ENCODE results near the gene KNCN. TPM values are rescaled to one million over a fixed set of nuclear protein-coding genes. Genes with fewer than 3 reads are reported as not detected.

Gene KNCN
- total RNA-seq, 2 donors from 2014 or later, result not detected

DNA sequence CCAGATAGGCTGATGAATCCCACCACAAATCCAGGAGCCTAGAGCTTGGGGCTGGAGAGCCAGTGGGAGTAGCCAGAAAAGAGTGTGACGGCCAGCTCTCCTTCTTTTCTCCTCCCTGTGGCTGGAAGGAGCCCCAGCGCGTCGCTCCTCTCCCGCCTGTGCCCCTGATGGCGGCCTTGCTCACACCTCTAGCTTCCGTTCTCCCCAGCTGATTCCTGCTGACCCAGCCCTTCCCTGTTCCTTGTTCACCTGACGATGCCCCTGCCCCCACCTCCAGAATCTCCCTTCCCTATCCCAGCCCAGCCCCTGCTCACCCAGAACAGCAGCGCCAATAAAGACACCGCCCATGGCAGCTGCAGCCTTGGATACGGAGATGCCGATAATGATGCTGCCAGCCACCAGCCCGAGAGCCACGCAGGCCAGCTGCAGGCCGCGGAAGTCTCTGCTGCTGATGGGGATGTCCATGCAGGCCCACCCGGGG, 656 bp downstream of the KNCN start:
- Histone ChIP-seq H3K27ac (ENCODE audit: low read depth, low read length) (no peak overlapping the region), H3K4me3 (ENCODE audit: low read length) (no peak overlapping the region), H3K27me3 (ENCODE audit: control insufficient read depth, insufficient read depth, low read length, poor library complexity, severe bottlenecking) (peaks cover 17% of the 10 kb centered on the region), H3K4me1 (ENCODE audit: control insufficient read depth, insufficient read depth, low read length) (no peaks in the 10 kb centered on the region), H3K9ac (ENCODE audit: extremely low read depth, low read length, poor library complexity, severe bottlenecking) (no peak overlapping the region), H3K9me3 (ENCODE audit: control insufficient read depth, low read length) (no peaks in the 10 kb centered on the region), H3K36me3 (ENCODE audit: control insufficient read depth, insufficient read depth, low read length) (no peaks in the 10 kb centered on the region)
- peak; percentile 60 for DNase-seq
- H3K27ac Mint-ChIP-seq, result no peak overlapping the region
- H3K9me3 Mint-ChIP-seq, result no peaks in the 10 kb centered on the region
- no peaks in the 10 kb centered on the region for H3K4me1 Mint-ChIP-seq
- no peak for TF ChIP-seq CTCF (conservative IDR thresholded peaks at IDR 0.05)
- 82 to 84% methylated on average over 12 to 17 of the region's 17 CpGs for WGBS, 2 experiments (ENCODE audit: insufficient coverage in 1 of 2, insufficient read length in 1 of 2)
- no peak overlapping the region for H3K4me3 Mint-ChIP-seq
- peaks cover 56% of the 10 kb centered on the region for H3K27me3 Mint-ChIP-seq (ENCODE audit: insufficient read depth)
- H3K36me3 Mint-ChIP-seq (ENCODE audit: low read depth), result no peaks in the 10 kb centered on the region

- H3K27ac Mint-ChIP-seq, result peak overlapping the region; percentile 29
- DNase-seq, result peak; percentile 70
Measured at GRCh38 chr1:46549697-46550681, 1.5 kb downstream of the KNCN start.

More at GRCh38 chr1:46549697-46550681, 1.5 kb downstream of the KNCN start:
- H3K4me1 ChIP-seq (ENCODE audit: control insufficient read depth, insufficient read depth, low read length), result no peaks in the 10 kb centered on the region
- H3K4me3 Mint-ChIP-seq, result no peak overlapping the region
- H3K9me3 Mint-ChIP-seq, result no peaks in the 10 kb centered on the region
- no peak overlapping the region for H3K9ac ChIP-seq (ENCODE audit: extremely low read depth, low read length, poor library complexity, severe bottlenecking)
- H3K9me3 ChIP-seq (ENCODE audit: control insufficient read depth, low read length), result no peaks in the 10 kb centered on the region
- peaks cover 25% of the 10 kb centered on the region for H3K27me3 ChIP-seq (ENCODE audit: control insufficient read depth, insufficient read depth, low read length, poor library complexity, severe bottlenecking)
- no peak overlapping the region for H3K4me3 ChIP-seq (ENCODE audit: low read length)
- H3K36me3 Mint-ChIP-seq (ENCODE audit: low read depth), result no peaks in the 10 kb centered on the region
- peaks cover 64% of the 10 kb centered on the region for H3K27me3 Mint-ChIP-seq (ENCODE audit: insufficient read depth)
- H3K27ac ChIP-seq (ENCODE audit: low read depth, low read length), result peak overlapping the region; percentile 72
- no peaks in the 10 kb centered on the region for H3K4me1 Mint-ChIP-seq
- 73 to 85% methylated on average over 9 to 20 of the region's 20 CpGs for WGBS, 2 experiments (ENCODE audit: insufficient coverage in 1 of 2, insufficient read length in 1 of 2)
- no peak for TF ChIP-seq CTCF (conservative IDR thresholded peaks at IDR 0.05)
- no peaks in the 10 kb centered on the region for H3K36me3 ChIP-seq (ENCODE audit: control insufficient read depth, insufficient read depth, low read length)
